Retinal pigment epithelial cell (primary cell): ENCODE data around the gene TMEM121B.
A peak's percentile ranks its signal among the peaks of the same experiment; 100 is the strongest.

Experiments
- DNase-seq: peaks from one replicate; pipeline ENCODE4 v3.0.0-alpha.2; 2010; ENCODE audit warnings: low read depth
- H3K4me3 ChIP-seq: 2 replicates; pipeline ENCODE4 v1.5.1; 2011; ENCODE audit warnings: mild to moderate bottlenecking, low read length, control low read depth, moderate library complexity
- TF ChIP-seq, protein P1 (sequence below): conservative IDR thresholded peaks from 2 replicates; pipeline ENCODE4 v1.5.1; 2011; ENCODE audit warnings: low read depth, low read length, control low read depth, inconsistent platforms

Gene TMEM121B

DNA sequence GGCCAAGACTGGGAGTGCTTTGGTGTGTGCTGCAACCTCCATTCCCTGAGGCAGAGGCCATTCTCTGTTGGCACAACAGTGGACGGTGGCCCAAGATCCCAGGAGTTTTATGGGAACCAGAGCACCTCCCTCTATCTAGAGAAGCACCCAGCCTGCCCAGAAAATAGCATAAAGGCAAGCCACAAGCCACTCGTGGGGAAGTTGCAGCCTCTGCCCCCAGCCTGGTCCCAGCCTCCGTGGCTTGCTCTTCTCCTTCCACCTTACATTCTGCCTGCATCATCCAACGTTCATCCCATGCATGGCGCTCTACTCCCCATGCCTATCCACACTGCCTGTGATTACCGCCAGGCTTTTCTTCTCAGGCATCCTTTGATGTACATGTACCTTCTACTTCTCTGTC, 20.5 kb downstream of the TMEM121B start:
- TF ChIP-seq, protein P1, sequence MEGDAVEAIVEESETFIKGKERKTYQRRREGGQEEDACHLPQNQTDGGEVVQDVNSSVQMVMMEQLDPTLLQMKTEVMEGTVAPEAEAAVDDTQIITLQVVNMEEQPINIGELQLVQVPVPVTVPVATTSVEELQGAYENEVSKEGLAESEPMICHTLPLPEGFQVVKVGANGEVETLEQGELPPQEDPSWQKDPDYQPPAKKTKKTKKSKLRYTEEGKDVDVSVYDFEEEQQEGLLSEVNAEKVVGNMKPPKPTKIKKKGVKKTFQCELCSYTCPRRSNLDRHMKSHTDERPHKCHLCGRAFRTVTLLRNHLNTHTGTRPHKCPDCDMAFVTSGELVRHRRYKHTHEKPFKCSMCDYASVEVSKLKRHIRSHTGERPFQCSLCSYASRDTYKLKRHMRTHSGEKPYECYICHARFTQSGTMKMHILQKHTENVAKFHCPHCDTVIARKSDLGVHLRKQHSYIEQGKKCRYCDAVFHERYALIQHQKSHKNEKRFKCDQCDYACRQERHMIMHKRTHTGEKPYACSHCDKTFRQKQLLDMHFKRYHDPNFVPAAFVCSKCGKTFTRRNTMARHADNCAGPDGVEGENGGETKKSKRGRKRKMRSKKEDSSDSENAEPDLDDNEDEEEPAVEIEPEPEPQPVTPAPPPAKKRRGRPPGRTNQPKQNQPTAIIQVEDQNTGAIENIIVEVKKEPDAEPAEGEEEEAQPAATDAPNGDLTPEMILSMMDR = no peak
- DNase-seq = no peak
- H3K4me3 ChIP-seq = no peak overlapping the region

DNA sequence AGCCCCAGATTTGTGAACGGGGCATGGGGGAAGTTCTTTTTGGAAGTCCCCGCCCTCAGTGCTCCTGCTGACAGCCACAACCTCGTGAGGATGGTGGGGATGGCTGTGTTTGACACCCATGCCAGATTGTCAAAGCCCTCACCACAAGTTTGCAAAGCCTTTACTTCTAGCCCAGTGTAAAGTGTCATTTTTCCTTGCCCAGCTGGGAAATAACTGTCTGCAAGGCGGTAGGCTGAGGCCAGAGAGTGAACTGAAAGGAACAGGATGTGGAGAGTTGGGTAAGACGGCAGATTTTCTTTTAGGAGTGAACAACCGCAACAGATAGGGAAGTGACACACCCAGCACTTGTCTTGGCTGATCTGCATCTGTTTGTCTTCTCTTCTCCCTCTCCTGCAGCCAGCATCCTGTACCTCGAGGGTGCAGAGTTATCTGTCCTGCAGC, 22.8 kb downstream of the TMEM121B start:
- TF ChIP-seq, protein P1 = no peak
- no peak for DNase-seq
- H3K4me3 ChIP-seq = no peak overlapping the region

DNA sequence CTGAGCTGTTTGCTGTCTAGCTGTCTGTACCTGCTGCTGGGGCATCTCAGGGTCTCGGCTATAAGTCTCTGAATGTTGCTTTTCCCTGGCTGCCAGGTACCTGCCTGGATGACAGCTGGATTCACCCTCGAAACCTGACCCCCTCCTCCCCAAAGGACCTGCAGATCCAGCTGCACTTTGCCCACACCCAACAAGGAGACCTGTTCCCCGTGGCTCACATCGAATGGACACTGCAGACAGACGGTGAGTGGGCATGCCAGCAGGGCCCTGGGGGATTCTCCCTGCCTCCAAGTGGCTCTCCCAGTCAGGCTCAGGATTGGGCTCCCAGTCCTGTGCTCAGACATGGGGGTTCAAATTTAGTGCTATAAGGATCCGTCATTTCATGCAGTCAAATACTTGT, 23.5 kb downstream of the TMEM121B start:
- no peak for DNase-seq
- TF ChIP-seq, protein P1 = no peak
- H3K4me3 ChIP-seq = no peak overlapping the region

DNA sequence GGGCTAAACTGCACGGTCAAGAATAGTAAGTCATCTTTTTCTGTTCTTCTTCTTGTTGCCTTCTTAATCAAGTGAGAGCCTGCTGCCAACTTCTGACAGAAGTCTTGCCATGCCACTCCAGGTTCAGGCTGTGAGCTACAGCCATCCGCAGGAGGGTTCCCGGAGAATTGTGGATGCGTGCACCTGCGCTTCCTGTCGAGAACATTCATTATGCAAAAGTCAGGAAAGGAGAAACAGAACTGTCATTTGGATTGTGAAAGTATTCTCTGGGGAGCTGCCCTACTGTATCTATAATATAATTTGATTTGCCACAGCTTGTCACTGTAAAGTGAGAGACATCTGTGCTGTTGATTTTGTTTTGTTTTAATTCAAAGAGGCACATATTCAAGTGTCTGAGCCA, 24.1 kb downstream of the TMEM121B start:
- TF ChIP-seq, protein P1 = no peak
- H3K4me3 ChIP-seq = no peak overlapping the region
- no peak for DNase-seq

DNA sequence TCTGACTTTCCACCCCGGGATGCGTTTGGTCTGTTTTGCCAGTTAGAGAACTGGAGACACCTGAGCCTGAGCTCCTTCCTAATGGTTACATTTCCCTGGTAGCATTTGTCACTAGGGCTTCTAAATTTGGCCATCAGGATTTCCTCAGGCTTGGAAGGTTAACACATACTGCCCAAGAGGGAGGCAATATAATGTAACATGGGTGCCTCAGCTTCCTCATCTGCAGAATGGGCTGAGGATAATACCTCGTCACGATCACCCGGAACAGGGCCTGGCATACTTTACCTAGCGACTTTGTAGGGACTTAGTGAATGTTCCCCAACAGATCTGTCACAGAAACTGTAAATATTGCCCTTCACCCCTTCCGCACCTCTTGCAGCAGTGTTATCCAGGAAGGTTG, 25.1 kb downstream of the TMEM121B start:
- H3K4me3 ChIP-seq = no peak overlapping the region
- no peak for DNase-seq
- TF ChIP-seq, protein P1 = no peak

DNA sequence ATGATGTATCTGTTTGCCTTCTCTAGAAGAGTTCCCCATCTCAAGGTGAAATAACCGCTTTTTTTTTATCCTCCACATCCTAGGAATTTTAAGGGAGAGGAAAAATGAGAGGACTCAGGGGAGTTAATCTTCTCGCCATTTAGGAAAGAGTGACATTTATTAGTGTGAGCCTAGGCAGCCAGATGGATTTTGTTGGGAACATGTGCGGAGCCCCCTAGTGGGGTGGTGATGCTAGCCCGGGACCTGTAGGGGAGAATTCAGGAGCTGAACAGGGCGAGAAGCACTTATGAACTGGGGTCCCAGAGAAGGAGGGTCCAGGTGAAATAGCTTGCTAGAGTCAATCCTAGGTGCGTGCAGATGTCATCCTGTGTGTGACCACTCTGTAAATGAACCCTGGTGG, 25.6 kb downstream of the TMEM121B start:
- TF ChIP-seq, protein P1 = peak; percentile 62
- no peak for DNase-seq

DNA sequence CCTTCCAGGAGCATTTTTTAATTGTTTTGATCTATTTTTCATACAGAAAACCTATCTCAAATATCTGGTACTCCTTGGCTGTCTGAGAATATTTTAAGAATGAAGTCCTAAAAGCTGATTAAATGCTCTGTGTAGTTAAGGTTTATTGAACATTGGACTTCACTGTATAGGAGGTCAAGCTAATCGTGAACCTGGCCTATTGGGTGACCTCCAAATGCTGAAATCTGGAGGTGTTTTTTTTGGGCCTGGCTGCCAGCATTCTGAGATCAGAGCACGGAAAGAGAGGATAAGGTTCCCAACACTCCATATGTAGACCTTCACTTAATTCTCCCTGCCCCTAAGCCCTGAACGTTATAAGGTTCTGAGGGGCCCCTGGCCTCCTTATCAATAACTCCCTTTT, 28.1 kb downstream of the TMEM121B start:
- DNase-seq = no peak
- TF ChIP-seq, protein P1 = no peak
- H3K4me3 ChIP-seq = no peak overlapping the region

More for the DNA sequence above, 25.6 kb downstream of the TMEM121B start:
- H3K4me3 ChIP-seq = no peak overlapping the region
